ACHN (cell line): ENCODE data around the gene CCIN.
"Not testable (repeated sequence)": the region's sequence is repeated elsewhere in the genome, so short reads cannot be mapped to it uniquely, and the experiment has no call there.

Source experiments
- DNase-seq: peaks from one replicate; pipeline ENCODE4 v3.0.0-alpha.2; 2015
- in situ Hi-C: cut with HindIII; loops from 2 replicates; pipeline ENCODE4 v1.10.0; 2017; ENCODE audit warnings: low sequenced_read_pairs, low pct_ligation_motif_present, low pct_unique_long_range_greater_than_20kb

Gene CCIN

DNA sequence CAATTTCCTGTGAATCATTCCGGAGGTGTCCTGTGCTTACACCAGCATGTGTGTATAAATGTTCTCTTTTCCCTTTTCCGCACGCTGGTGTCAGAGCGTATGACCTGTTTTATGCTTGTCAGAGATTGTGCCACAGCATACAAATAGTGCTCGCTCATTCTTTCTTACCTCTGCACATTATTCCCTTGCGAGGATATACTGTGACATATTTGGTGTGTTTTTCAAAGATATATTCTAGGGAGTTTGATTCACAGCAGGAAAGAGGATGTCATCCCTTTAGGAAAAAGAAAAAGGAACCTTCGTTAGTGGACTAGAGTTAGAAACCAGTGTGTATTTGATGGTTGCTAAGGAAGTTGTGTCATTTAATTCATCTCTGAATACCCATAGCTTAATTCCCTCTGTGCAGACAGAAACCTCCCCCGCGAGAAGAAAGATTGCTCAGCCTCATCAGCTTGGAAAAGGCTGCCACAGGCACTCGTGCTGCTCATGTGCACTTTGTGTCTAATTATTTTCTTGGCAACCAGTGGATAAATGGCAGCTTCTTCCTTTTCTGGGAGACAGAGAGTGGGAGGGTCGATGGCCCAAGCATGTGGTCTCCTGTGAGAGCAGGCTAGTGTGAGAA is 14.7 kb upstream of the CCIN start:
- DNase-seq = no peak
- in situ Hi-C loops = no loop called here

DNA sequence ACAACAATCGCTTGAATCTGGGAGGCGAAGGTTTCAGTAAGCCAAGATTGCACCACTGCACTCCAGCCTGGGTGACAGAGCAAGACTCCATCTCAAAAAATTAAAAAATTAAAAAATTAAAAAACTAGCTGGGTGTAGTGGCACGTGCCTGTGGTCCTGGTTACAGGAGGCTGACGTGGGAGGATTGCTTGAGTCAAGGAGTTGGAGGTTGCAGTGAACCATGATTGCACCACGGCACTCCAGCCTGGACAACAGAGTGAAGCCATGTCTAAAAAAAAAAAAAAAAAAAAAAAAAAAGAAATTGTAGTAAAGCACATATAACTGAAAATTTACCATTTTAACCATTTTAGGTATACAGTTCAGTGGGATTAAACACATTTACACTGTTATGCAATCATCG is 13.1 kb upstream of the CCIN start:
- in situ Hi-C loops = no loop called here
- no peak for DNase-seq

DNA sequence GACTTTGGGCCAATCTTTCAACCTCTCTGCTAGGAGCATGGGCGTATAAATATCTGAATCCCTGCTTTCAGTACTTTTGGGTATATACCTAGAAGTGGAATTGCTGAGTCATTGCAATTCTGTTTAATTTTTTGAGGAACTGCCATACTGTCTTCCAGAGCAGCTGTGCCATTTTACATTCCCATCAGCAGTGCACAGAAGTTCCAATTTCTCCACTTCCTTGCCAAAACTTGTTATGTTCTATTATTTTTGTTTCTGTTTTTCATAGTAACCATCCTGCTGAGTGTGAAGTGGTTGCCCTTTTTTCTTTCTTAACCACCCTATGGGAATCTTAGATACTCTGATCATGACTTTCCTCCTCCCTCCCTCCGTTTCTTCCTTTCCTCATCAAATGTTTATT is 11.1 kb upstream of the CCIN start:
- in situ Hi-C loops = no loop called here
- DNase-seq = no peak

DNA sequence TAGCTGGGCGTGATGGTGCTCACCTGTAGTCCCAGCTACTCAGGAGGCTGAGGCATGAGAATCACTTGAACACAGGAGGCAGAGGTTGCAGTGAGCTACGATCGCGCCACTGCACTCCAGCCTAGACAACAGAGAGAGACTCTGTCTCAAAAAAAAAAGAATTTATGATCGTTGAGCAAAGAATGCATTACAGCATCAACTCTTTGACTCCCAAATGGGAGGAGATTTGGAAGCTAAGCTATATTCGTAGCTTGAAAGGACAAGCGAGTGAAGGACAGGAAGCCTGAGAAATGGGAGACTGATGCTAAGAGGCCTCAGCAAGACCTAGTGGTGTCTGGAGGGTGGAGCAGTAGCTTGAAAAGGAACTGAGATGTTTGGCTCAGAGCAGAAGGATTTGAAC is 10.3 kb upstream of the CCIN start:
- in situ Hi-C loops = no loop called here
- no peak for DNase-seq

DNA sequence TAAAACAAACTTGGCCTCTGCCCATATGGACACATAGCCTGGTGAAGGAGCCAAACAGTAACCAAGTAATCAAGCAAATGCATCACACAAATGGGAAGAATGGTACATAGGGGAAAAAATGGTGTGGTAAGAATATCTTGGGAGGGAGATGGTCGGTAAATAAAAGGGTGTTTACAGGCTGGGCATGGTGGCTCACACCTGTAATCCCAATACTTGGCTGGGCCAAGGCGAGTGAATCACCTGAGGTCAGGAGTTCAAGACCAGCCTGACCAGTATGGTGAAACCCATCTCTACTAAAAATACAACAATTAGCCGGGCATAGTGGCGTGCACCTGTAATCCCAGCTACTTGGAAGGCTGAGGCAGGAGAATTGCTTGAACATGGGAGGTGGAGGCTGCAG is 9.7 kb upstream of the CCIN start:
- in situ Hi-C loops, DNase-seq: not testable (repeated sequence)

DNA sequence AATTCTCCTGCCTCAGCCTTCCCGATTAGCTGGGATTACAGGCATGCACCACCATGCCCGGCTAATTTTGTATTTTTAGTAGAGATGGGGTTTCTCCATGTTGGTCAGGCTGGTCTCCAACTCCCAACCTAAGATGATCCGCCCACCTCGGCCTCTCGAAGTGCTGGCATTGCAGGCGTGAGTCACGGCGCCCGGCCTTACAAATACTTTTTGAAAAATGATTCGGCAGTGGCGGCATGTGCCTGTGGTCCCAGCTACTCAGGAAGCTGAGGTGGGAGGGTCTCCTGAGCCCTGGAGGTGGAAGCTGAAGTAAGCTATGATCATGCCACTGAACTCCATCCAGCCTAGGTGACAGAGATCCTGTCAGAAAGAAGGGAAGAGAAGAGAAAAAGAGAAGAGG is 9.1 kb upstream of the CCIN start:
- in situ Hi-C loops, DNase-seq: not testable (repeated sequence)

DNA sequence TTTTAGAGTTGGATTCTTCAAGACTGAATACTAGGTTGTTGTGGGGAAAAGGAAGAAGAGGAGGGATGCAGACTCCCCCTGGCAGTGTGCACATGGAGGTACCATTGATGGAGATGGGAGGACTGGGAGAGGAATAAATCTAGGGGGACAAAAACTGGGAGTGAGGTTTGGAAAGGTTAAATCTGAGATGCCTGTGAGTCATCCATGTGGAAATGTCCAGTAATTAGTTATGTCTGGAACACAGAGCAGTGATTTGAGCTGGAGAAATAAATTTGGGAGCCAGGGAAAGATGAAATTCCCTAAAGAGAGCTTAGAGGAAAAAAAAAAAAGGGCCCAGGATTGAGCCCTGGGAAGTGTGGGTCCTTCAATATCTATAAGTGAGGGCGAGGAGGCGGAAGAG is 8.0 kb upstream of the CCIN start:
- no peak for DNase-seq
- in situ Hi-C loops = no loop called here

DNA sequence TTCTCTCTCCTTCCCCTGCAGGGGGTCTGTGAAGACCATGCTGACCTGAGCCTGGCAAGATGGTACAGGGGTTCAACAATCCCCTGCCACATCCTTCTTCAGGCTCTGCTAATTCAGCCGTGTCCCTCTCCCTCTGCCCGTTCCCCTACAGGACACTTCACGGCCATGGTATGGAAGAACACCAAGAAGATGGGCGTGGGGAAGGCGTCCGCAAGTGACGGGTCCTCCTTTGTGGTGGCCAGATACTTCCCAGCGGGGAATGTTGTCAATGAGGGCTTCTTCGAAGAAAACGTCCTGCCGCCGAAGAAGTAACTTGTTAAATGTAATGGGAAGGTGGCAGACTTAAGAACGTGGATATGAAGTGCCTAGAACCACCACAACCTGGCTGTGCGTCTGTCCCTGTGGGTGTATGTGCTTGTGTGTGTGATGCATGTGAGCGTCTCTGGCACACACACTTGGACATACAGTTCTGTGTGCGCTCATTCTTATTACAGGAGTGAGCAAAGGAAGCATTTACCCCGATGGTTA is 6.9 kb upstream of the CCIN start:
- in situ Hi-C loops = no loop called here
- no peak for DNase-seq

DNA sequence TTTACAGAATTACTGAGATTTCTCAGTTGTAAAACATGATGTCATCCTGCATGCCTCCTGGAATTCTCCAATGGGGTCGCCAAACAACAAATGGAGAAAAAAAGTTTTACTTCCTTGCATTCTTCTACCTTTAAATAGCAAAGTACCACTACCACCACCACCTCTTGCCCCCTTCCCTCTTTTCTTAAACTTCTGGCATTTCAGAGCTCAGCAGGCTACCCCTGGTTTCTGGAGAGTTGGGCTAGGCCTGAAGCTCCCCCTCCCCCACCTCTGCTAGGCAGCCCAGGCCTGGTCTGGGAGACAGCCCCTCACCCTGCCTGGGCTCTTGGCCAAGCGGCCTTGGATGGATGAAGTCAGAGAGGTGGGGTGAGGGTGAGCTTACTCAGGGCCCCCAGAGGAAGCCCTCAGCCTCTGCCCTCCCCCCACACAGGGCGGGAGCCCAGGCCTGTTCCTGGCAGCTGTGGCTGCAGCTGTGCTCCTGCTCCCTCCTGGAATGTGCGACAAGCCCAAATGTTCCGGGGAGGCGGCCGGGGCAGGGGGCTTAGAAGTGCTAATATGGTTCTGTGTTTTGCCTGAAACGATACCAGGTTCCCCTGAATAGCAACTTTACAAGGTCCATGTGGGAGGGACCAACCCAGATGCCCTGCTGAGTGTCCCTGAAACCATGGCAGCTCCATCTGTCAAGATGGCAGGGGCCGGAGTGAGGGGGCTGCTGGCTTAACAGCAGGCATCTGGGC is 6.0 kb upstream of the CCIN start:
- DNase-seq = peak; percentile 27

DNA sequence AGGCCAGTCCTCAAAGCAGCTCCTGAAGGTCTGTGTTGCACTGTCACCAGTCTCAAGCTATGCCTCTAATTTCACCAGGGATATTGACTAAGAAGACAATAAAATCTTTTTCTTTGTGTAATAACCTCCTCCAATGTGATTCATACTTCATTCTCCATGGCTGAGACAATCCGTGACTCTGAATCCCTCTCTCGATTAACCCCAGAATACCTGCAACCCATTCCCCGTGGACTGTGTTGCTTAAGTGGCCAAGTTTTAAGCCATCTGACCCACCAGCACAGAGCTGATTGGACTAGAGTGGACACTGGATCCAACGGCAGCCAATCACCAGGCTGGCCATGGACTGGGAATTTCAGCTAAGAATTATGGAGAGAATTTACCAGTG is 5.4 kb upstream of the CCIN start:
- in situ Hi-C loops = no loop called here

More for the DNA sequence above, 6.0 kb upstream of the CCIN start:
- in situ Hi-C loops = no loop called here

DNA sequence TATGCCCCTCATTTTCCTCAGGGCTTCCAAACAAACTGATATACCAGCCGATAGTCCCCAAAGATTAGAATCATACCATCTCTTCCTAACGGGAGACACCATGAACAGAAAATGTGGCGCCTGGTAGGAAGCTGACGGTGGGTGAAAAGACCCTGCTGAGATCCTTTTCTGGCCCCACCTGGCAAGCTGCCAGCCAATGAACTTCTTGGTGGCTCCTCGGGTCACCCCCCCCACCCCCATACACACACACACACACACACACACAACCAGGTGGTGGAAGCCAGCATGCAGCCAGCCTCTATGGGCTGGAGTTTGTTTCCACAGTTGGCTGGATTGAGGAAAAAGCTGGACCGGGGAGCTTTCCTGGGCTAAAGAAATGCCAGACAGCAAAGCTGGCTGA is 4.8 kb upstream of the CCIN start:
- in situ Hi-C loops = no loop called here

More for the DNA sequence above, 5.4 kb upstream of the CCIN start:
- no peak for DNase-seq

DNA sequence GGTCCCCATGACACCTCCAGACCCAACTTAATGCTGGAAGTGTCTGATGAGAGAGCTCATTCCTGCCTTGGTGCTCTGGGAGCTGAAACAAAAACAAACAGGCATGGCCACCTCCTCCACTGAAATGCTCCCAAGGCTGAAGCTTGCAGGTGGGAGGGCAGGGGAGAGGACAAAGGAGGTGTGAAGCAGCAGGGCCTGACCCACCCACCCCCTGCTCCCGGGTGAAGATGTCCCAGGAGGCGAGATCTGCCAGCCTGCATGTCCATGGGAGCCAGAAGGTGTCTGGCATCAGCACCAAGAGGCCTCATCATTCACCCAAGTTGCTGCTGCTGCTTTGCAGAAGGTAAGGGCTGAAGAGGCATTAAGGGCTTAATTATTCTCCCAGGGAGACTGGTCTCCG is 4.2 kb upstream of the CCIN start:
- in situ Hi-C loops = no loop called here
- no peak for DNase-seq

More for the DNA sequence above, 4.8 kb upstream of the CCIN start:
- no peak for DNase-seq

DNA sequence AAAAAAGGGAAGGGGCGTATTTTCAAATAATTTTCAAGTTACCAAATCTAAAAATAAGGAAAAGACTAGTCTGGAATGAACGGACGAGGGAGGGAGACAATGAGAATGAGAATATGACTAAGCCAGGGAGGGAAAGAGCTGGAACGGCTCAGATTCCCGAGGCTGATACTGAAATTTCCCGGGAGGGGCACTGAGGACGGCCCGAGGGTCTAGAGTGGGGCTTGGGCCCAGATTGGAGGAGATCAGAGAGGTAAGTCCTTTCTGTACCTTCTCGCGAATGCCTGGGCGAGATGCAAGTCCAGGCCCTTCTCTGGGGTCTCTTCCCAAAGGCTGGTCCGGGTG is 3.4 kb upstream of the CCIN start:
- in situ Hi-C loops = no loop called here

DNA sequence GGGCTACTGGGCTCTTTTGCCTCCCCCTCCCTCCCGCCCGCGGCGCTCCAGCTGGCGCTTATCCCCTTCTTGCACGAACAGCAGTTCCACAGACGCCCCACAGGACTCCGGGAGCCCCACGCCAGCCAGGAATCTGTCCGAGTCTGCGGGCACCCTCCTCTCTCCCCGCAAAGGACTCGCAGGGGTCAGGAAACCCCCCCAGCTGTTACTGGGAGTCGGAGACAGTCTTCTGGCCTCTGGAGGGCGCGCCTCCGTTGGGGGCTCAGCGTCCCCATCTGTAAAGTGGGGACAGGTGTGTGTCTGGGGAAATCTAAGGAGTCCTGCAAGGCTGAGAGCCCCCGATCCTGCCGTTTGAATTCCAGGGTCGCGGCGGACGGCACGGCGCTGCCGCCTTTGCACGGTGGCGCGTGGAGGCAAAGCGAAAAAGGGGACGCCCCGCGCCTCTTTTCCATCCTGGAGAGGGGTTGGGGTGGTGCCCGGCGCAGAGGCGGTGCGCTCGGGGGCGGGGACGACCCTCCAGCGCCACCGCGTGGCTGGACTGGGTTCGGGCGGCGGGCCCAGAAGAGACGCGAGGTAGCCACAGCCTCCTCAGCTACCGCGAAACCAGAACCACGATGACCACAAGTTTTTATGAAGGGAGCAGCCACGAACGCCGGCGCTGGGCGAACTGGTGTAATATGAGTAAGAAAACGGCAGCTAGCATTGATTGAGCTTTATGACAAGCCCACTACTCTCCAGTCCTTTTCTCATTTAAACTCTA is 2.8 kb upstream of the CCIN start:
- DNase-seq = peak; percentile 80
- in situ Hi-C loops = no loop called here

More for the DNA sequence above, 3.4 kb upstream of the CCIN start:
- no peak for DNase-seq

DNA sequence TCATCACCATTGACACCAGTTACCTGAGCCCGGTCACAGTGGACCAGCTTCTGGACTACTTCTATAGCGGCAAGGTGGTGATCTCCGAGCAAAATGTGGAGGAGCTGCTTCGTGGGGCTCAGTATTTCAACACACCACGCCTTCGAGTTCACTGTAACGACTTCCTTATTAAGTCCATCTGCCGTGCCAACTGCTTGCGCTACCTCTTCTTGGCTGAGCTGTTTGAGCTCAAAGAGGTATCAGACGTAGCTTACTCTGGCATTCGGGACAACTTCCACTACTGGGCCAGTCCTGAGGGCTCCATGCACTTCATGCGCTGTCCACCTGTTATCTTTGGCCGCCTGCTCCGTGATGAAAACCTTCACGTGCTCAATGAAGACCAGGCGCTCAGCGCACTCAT is 520 bp downstream of the CCIN start:
- in situ Hi-C loops = no loop called here
- DNase-seq = no peak

DNA sequence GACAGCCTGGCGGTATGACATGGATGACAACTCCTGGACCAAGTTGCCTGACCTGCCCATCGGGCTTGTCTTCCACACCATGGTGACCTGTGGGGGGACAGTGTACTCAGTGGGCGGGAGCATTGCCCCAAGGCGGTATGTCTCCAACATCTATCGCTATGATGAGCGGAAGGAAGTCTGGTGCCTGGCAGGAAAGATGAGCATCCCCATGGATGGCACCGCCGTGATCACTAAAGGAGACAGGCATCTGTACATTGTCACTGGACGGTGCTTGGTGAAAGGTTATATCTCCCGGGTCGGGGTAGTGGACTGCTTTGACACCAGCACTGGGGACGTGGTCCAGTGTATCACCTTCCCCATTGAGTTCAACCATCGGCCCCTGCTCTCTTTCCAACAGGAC is 1.3 kb downstream of the CCIN start:
- DNase-seq = no peak

DNA sequence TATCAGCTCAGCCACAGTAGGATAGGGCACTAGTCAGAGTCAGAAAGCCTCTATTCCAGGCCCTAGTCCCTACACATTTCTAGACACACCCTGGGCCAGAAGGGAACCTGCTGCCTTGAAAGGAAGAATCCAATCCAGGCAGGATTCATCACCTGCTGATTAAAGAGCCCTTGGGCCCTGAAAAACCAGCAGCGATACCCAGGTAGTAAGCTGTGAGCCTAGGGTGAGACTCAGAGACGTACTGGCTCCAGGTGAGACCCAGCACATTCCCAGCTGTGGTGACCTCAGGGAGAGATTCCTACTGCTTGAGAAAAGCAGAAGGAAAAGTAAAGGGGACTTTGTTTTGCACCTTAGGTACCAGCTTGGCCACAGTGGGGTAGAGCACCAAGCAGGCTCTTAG is 4.7 kb downstream of the CCIN start:
- in situ Hi-C loops = no loop called here

More for the DNA sequence above, 1.3 kb downstream of the CCIN start:
- in situ Hi-C loops = no loop called here

DNA sequence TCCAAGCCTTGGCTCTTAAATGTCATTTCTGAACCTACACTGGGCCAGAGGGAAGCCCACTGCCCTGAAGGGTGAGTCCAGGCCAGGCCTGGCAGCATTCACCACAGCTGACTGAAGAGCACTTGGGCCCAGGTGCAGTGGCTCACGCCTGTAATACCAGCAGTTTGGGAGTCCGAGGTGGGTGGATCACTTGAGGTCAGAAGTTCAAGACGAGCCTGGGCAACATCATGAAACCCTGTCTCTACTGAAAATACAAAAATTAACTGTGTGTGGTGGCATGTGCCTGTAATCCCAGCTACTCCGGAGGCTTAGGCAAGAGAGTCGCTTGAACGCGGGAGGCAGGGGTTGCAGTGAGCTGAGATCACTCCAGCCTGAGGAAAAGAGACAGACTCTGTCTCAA is 5.1 kb downstream of the CCIN start:
- DNase-seq = no peak
- in situ Hi-C loops = no loop called here

More for the DNA sequence above, 4.7 kb downstream of the CCIN start:
- no peak for DNase-seq

DNA sequence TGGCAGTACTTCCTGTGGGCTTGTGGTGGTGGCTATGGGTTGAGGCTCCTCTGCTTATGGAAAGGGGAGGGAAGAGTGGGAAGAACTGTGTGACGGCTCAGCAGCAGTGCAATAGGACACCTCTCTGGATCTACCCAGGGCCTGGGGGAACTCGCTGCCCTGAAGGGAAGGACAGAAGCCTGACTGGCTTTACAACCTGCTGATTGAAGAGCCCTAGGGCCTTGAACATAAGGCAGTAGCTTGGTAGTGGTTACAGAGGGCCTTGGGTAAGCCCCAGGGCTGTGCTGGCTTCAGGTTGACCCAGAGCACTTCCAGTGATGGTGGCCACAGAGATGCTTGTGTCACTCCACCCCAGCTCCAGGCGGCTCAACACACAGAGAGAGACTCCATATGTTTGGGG is 5.5 kb downstream of the CCIN start:
- DNase-seq = no peak
- in situ Hi-C loops = no loop called here
